GM12878 (cell line): ENCODE data around the gene NDUFB2. TPM values are rescaled to one million over a fixed set of nuclear protein-coding genes. Genes with fewer than 3 reads are reported as not detected.

ENCODE experiments used
- ATAC-seq: fragments of 200-7000 bp; cut with Tn5 transposase; 3 replicates; pipeline ENCODE4 v1.9.1; 2020; ENCODE audit warnings: mild to moderate bottlenecking, moderate library complexity
- BruUV-seq: library from RNA; stranded (reverse); fragments of 400-500 nt; replicated peaks from 2 replicates; lab custom pipeline; 2021; lab: Mats Ljungman, UMichigan
- CTCF ChIA-PET: fragments of 300-600 bp; sonication (Branson Sonifier 250); formaldehyde crosslinking; extraction: SDS; loops from one replicate; lab custom pipeline; 2021; ENCODE audit warnings: inconsistent platforms; lab: Yijun Ruan, JAX
- POLR2A ChIA-PET: fragments of 350-600 bp; formaldehyde crosslinking; extraction: SDS; loops from one replicate; lab custom pipeline; 2021; ENCODE audit warnings: inconsistent platforms; lab: Charles Lee
- RAD21 ChIA-PET: fragments of 300-600 bp; sonication (Branson Sonifier 250); formaldehyde crosslinking; loops from one replicate; lab custom pipeline; 2023; ENCODE audit warnings: antibody characterized with exemption; ENCODE audit not compliant: unreplicated experiment; lab: Charles Lee
- SMC1A ChIA-PET: fragments of 300-600 bp; sonication (Branson Sonifier 250); formaldehyde crosslinking; loops from one replicate; lab custom pipeline; 2023; ENCODE audit not compliant: unreplicated experiment, uncharacterized antibody; lab: Charles Lee
- DNase-seq: peaks from one replicate; pipeline ENCODE4 v3.0.0-alpha.2; 2011; ENCODE audit warnings: low read depth, low spot score
- FAIRE-seq: peaks from 3 replicates; lab custom pipeline; 2011; peaks lifted over from hg19 to GRCh38; lab: Jason Lieb, UNC
- H2AFZ ChIP-seq: 2 replicates; pipeline ENCODE4 v1.6.0; 2011; ENCODE audit warnings: low read depth, low read length, control low read depth; ENCODE audit not compliant: control insufficient read depth
- H3K27ac ChIP-seq: 2 replicates; pipeline ENCODE4 v1.5.1; 2011; ENCODE audit warnings: control low read depth; ENCODE audit not compliant: control insufficient read depth, insufficient read depth
- H3K27me3 ChIP-seq, 2 experiments: replicated peaks in 1 of 2; 2 replicates each; pipeline versions ENCODE4 v1.6.0 to v1.6.1; 2011; ENCODE audit warnings: low read length in 1 of 2; ENCODE audit not compliant: control insufficient read depth in 2 of 2, insufficient read depth in 2 of 2
- H3K36me3 ChIP-seq, 2 experiments: 2 replicates each; pipeline ENCODE4 v1.5.1; 2011; ENCODE audit warnings: low read length in 1 of 2; ENCODE audit not compliant: control insufficient read depth in 2 of 2, insufficient read depth in 2 of 2
- H3K4me1 ChIP-seq: 2 replicates; pipeline ENCODE4 v1.6.1; 2011; ENCODE audit warnings: mild to moderate bottlenecking, low read length, moderate library complexity, mixed read lengths; ENCODE audit not compliant: control insufficient read depth, insufficient read depth
- H3K4me2 ChIP-seq: 2 replicates; pipeline ENCODE4 v1.6.0; 2011; ENCODE audit warnings: control low read depth; ENCODE audit not compliant: control insufficient read depth, insufficient read depth
- H3K4me3 ChIP-seq: fragments of 200-600 bp; sonication (generic); 2 replicates; pipeline ENCODE4 v1.5.1; 2016
- H3K79me2 ChIP-seq: 2 replicates; pipeline ENCODE4 v1.6.0; 2011; ENCODE audit warnings: low read length; ENCODE audit not compliant: control insufficient read depth, insufficient read depth
- H3K9ac ChIP-seq: 2 replicates; pipeline ENCODE4 v1.8.0; 2011; ENCODE audit warnings: low read length, control low read depth, mixed read lengths; ENCODE audit not compliant: control insufficient read depth, insufficient read depth
- H3K9me3 ChIP-seq: replicated peaks from 3 replicates; pipeline ENCODE4 v1.5.1; 2011; ENCODE audit warnings: mild to moderate bottlenecking, low read length; ENCODE audit not compliant: control insufficient read depth, insufficient read depth
- H4K20me1 ChIP-seq: 2 replicates; pipeline ENCODE4 v1.6.0; 2011; ENCODE audit not compliant: control insufficient read depth, insufficient read depth
- CBX5 ChIP-seq: sonication (generic); IDR thresholded peaks from 2 replicates; pipeline ENCODE4 v1.6.1; 2016; ENCODE audit warnings: low read depth, moderate library complexity, mild to moderate bottlenecking, inconsistent platforms
- HDGF ChIP-seq: fragments of 450-650 bp; IDR thresholded peaks from 2 replicates; pipeline ENCODE4 v1.6.1; 2016; ENCODE audit warnings: antibody characterized with exemption
- SUPT20H ChIP-seq: IDR thresholded peaks from 2 replicates; pipeline ENCODE4 v1.6.1; 2011; ENCODE audit warnings: low read depth, mild to moderate bottlenecking, low read length, moderate library complexity, borderline replicate concordance; ENCODE audit not compliant: control insufficient read depth
- TBL1XR1 ChIP-seq: IDR thresholded peaks from 2 replicates; pipeline ENCODE4 v1.6.1; 2012; ENCODE audit warnings: low read depth, low read length, improper control_type of control experiment
- WGBS: methylation state at CpG from one replicate; pipeline ENCODE4 v1.1.6; 2016; ENCODE audit warnings: low lambda C conversion rate; ENCODE audit not compliant: insufficient replicate concordance, insufficient coverage; ENCODE audit errors: missing lambda C conversion rate; 5-methylcytosine and 5-hydroxymethylcytosine counted together
- in situ Hi-C: fragments of 300-500 bp; cut with MboI; formaldehyde crosslinking; loops from 9 replicates; pipeline ENCODE4 v1.14.3; 2018; ENCODE audit warnings: mixed read lengths
- intact Hi-C: fragments of 100-400 bp; cut with micrococcal nuclease; formaldehyde crosslinking; loops from one replicate; pipeline ENCODE4 v1.14.2; 2022; ENCODE audit not compliant: unreplicated experiment
- polyA plus RNA-seq, 11 experiments: library from polyadenylated mRNA; depleted of rRNA in 4 of 11; unstranded in 6 of 11; stranded (reverse) in 5 of 11; fragments of >200 nt; fragmentation: Nextera tagmentation in 4 of 11; fragmentation: Illumina TruSeq in 1 of 11; extraction: Ambion mirVana in 4 of 11; extraction: Trizol in 1 of 11; gene quantifications; 1 replicate in 1 of 11; 2 replicates in 10 of 11; pipeline versions ENCODE4 v1.2.1 to v1.2.3, GENCODE V29; 2011 to 2016; ENCODE audit warnings: inconsistent platforms in 2 of 11, missing spikeins in 2 of 11, low read depth in 1 of 11
- total RNA-seq, 4 experiments: library from RNA; depleted of rRNA in 3 of 4; stranded (reverse); fragments of >200 nt in 3 of 4; fragmentation: Illumina TruSeq in 1 of 4; extraction: Trizol in 1 of 4; gene quantifications; 2 replicates each; pipeline versions ENCODE4 v1.2.1 to v1.2.3, GENCODE V29; 2013 to 2021

The NDUFB2 gene
- total and polyA plus RNA-seq, 10 of the 15 experiments (the other 5 are each of a cell fraction or from before 2014, with no cell fraction given): 109 to 1,236 (median 323) TPM

DNA sequence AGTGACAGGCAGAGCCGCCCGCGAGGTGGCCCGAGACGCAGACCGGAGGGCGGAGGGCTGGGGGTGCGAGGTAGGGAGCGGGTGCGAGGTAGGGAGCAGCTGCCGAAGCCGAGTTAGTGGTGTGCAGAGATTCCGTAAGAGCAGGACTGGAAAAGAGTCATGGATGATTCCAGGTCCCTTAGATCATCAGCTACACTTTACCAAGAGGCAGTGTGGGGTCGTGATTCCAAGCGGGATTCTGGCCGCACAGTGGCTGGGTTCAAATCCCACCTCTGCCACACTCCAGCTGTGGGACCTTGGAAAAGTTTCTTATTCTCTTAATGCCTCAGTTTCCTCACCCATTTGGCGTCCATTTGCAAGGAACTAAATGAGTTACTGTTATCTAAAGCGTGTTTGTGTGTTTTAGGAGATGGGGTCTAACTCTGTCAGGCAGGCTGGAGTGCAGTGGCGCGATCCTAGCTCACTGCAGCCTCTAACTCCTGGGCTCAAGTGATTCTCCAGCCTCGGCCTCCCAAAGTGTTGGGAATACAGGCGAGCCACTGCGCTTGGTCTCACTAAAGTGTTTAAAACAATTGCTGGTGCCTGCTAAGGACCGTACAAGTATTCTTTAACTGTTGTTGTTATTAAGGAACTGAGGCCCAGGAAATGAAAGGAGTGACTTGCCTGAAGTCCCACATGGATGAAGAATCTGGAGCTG lies 1.1 kb downstream of the NDUFB2 start:
- H3K4me3 ChIP-seq: peak overlapping the region; percentile 77
- TF ChIP-seq SUPT20H: no peak
- 0 out of 2 replicates have a peak, but pooled peaks have one; percentile 5 for TF ChIP-seq HDGF
- TF ChIP-seq, all 136 proteins: peak for 1
- peaks cover 11% of the 10 kb centered on the region for H3K4me1 ChIP-seq
- FAIRE-seq: no peak
- intact Hi-C loops (loop anchor here (5.0 kb wide), 1 partner anchor 225 kb away; the partner anchor contains the start of gene BRAF), in situ Hi-C loops (no loop called here)
- ChIA-PET CTCF (interaction anchor here (1.2 to 1.5 kb wide), 2 partner anchors 22 to 644 kb away, joined by 4 to 8 read pairs; no protein-coding TSS in a partner anchor), POLR2A (interaction anchor here (1.0 to 1.2 kb wide), 2 partner anchors 21 to 316 kb away, joined by 3 to 5 read pairs; no protein-coding TSS in a partner anchor), RAD21 (interaction anchor here (0.7 to 1.3 kb wide), 2 partner anchors 21 to 23 kb away, joined by 3 read pairs; no protein-coding TSS in a partner anchor), SMC1A (interaction anchor here (0.6 to 3.2 kb wide), 2 partner anchors 22 to 857 kb away, joined by 3 to 11 read pairs; no protein-coding TSS in a partner anchor)
- peak overlapping the region; percentile 82 for H3K9ac ChIP-seq
- BruUV-seq: no TSS peak
- peaks cover 40% of the 10 kb centered on the region for H3K79me2 ChIP-seq
- H3K4me2 ChIP-seq: peak overlapping the region; percentile 95
- H3K36me3 ChIP-seq: no peaks in the 10 kb centered on the region
- no peaks in the 10 kb centered on the region for H3K27me3 ChIP-seq
- H2AFZ ChIP-seq: peak overlapping the region; percentile 99
- 29% methylated on average over 19 of the region's 24 CpGs for WGBS
- no peaks in the 10 kb centered on the region for H4K20me1 ChIP-seq
- no peak for ATAC-seq
- peak overlapping the region; percentile 90 for H3K27ac ChIP-seq
- DNase-seq: no peak
- no peaks in the 10 kb centered on the region for H3K9me3 ChIP-seq

DNA sequence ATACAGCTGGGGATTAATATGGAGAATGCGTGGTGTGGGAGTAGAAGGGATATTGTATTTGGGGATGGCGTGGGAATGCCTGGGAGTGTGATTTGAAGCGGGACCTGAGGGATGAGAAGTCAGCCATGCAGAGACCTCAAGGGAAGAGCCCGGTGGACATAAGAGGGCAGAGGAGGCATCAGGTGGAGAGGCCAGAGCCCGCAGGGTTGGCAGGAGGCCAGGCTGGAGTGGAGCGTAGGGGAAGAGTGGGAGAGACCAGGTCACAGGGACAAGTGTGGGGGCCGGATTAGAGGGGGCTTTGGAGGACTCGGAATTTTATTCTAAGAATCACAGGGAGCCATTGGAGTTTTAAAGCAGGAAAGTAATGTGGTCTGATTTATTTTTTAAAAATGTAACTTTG lies 2.0 kb downstream of the NDUFB2 start:
- Histone ChIP-seq H3K36me3 (no peaks in the 10 kb centered on the region), H3K4me3 (peak overlapping the region; percentile 77), H3K4me2 (peak overlapping the region; percentile 95), H3K4me1 (peaks cover 11% of the 10 kb centered on the region), H3K27me3 (no peaks in the 10 kb centered on the region), H2AFZ (no peak overlapping the region), H3K9me3 (no peaks in the 10 kb centered on the region), H3K79me2 (peaks cover 40% of the 10 kb centered on the region), H4K20me1 (no peaks in the 10 kb centered on the region), H3K27ac (peak overlapping the region; percentile 19; the same call in 1 of the 2 replicates), H3K9ac (peak overlapping the region; percentile 82; the same call in 1 of the 2 replicates)
- DNase-seq: no peak
- in situ Hi-C loops: no loop called here
- ChIA-PET RAD21 (interaction anchor here (1.3 kb wide), 1 partner anchor 22 kb away, joined by 3 read pairs; no protein-coding TSS in a partner anchor), SMC1A (interaction anchor here (3.2 kb wide), 1 partner anchor 23 kb away, joined by 11 read pairs; no protein-coding TSS in a partner anchor), POLR2A (no interaction called here), CTCF (interaction anchor here (1.2 to 4.3 kb wide), 3 partner anchors 23 to 644 kb away, joined by 4 to 25 read pairs (median 8); no protein-coding TSS in a partner anchor)
- intact Hi-C loops: loop anchor here (5.0 kb wide), 1 partner anchor 224 kb away; the partner anchor contains the start of gene BRAF
- no peak for FAIRE-seq
- BruUV-seq: no TSS peak
- WGBS: 98% methylated on average over 8 of the region's 8 CpGs
- TF ChIP-seq CBX5 (no peak), TBL1XR1 (no peak)
- no peak for ATAC-seq
